PC-3 (cell line): Measurements from ENCODE around the gene ZNF441. TPM values are rescaled to one million over a fixed set of nuclear protein-coding genes. Genes with fewer than 3 reads are reported as not detected.

Experiments used
- ATAC-seq: fragments of 200-7000 bp; cut with Tn5 transposase; 2 replicates; pipeline ENCODE4 v1.9.1; 2020; ENCODE audit warnings: mild to moderate bottlenecking, moderate library complexity
- BruUV-seq: library from RNA; stranded (reverse); fragments of 400-500 nt; replicated peaks from 2 replicates; lab custom pipeline; 2021; lab: Mats Ljungman, UMichigan
- CTCF ChIA-PET: fragments of 300-600 bp; sonication (Branson Sonifier 250); formaldehyde crosslinking; loops from one replicate; lab custom pipeline; 2022; ENCODE audit warnings: antibody characterized with exemption; lab: Charles Lee
- POLR2A ChIA-PET: fragments of 300-600 bp; sonication (Branson Sonifier 250); formaldehyde crosslinking; loops from one replicate; lab custom pipeline; 2022; ENCODE audit warnings: antibody characterized with exemption; ENCODE audit not compliant: unreplicated experiment; lab: Charles Lee
- DNase-seq: peaks from one replicate; pipeline ENCODE4 v3.0.0-alpha.2; 2015
- H2AFZ ChIP-seq: fragments of 300-600 bp; sonication (generic); 2 replicates; pipeline ENCODE4 v1.6.0; 2016; ENCODE audit warnings: antibody characterized with exemption, low read length
- H3F3A ChIP-seq: fragments of 300-600 bp; sonication (generic); one replicate; pipeline ENCODE4 v1.6.0; 2017; ENCODE audit warnings: antibody characterized with exemption, low read length, control low read depth, mild to moderate bottlenecking; ENCODE audit not compliant: unreplicated experiment
- H3K27ac ChIP-seq: fragments of 300-600 bp; sonication (generic); 2 replicates; pipeline ENCODE4 v1.5.1; 2016; ENCODE audit warnings: mild to moderate bottlenecking, low read length
- H3K27me3 ChIP-seq: fragments of 300-600 bp; sonication (generic); 2 replicates; pipeline ENCODE4 v1.6.1; 2016; ENCODE audit warnings: low read length, mixed read lengths
- H3K36me3 ChIP-seq: fragments of 300-600 bp; sonication (generic); 2 replicates; pipeline ENCODE4 v1.6.1; 2016; ENCODE audit warnings: low read depth, mixed run types, low read length, mixed read lengths
- H3K4me1 ChIP-seq: fragments of 300-600 bp; sonication (generic); 2 replicates; pipeline ENCODE4 v1.5.1; 2016; ENCODE audit warnings: low read length; ENCODE audit not compliant: insufficient read depth
- H3K4me2 ChIP-seq: fragments of 300-600 bp; sonication (generic); 2 replicates; pipeline ENCODE4 v1.6.0; 2016; ENCODE audit warnings: low read length
- H3K4me3 ChIP-seq: fragments of 300-600 bp; sonication (generic); 2 replicates; pipeline ENCODE4 v1.5.1; 2016; ENCODE audit warnings: mild to moderate bottlenecking, low read length, mixed read lengths
- H3K79me2 ChIP-seq: fragments of 300-600 bp; sonication (generic); 2 replicates; pipeline ENCODE4 v1.6.1; 2017; ENCODE audit warnings: low read length, mixed read lengths
- H3K9ac ChIP-seq: fragments of 300-600 bp; sonication (generic); 2 replicates; pipeline ENCODE4 v1.6.0; 2016; ENCODE audit warnings: mild to moderate bottlenecking, low read length
- H3K9me2 ChIP-seq: fragments of 300-600 bp; sonication (generic); replicated peaks from 2 replicates; pipeline ENCODE4 v1.6.1; 2016; ENCODE audit warnings: mixed run types, low read length, mixed read lengths
- H3K9me3 ChIP-seq: fragments of 300-600 bp; sonication (generic); 2 replicates; pipeline ENCODE4 v1.6.1; 2016; ENCODE audit warnings: low read length, mixed read lengths
- H4K20me1 ChIP-seq: fragments of 300-600 bp; sonication (generic); 2 replicates; pipeline ENCODE4 v1.6.1; 2016; ENCODE audit warnings: low read length, mixed read lengths
- CTCF ChIP-seq: fragments of 300-600 bp; sonication (generic); conservative IDR thresholded peaks from 2 replicates; pipeline ENCODE4 v1.5.1; 2017; ENCODE audit warnings: antibody characterized with exemption, low read depth, mild to moderate bottlenecking, low read length
- EZH2 ChIP-seq: fragments of 300-600 bp; sonication (generic); IDR thresholded peaks from one replicate; pipeline ENCODE4 v1.6.1; 2017; ENCODE audit warnings: antibody characterized with exemption, mild to moderate bottlenecking, low read length; ENCODE audit not compliant: unreplicated experiment
- EZH2phosphoT487 ChIP-seq: fragments of 300-600 bp; sonication (generic); IDR thresholded peaks from 2 replicates; pipeline ENCODE4 v1.6.1; 2018; ENCODE audit warnings: mild to moderate bottlenecking, antibody characterized with exemption, low read length, borderline replicate concordance
- intact Hi-C: fragments of 100-400 bp; cut with micrococcal nuclease; formaldehyde crosslinking; loops from 2 replicates; pipeline ENCODE4 v1.9.0; 2023
- total RNA-seq: library from RNA; depleted of rRNA; stranded (reverse); fragments of >200 nt; gene quantifications from 2 replicates; pipeline ENCODE4 v1.2.3, GENCODE V29; 2014

ZNF441 gene
- total RNA-seq, 1 experiment from 2014 or later: 6.9 TPM

- H3K79me2 ChIP-seq: no peaks in the 10 kb centered on the region
- no peak overlapping the region for H2AFZ ChIP-seq
- intact Hi-C loops: no loop called here
- H3K36me3 ChIP-seq: peaks cover 87% of the 10 kb centered on the region
- no peak overlapping the region for H3K4me2 ChIP-seq
- H3F3A ChIP-seq: no peaks in the 10 kb centered on the region
- TF ChIP-seq CTCF: no peak
- TF ChIP-seq EZH2phosphoT487: no peak
- no peak for TF ChIP-seq EZH2
- no peaks in the 10 kb centered on the region for H3K27me3 ChIP-seq
- no peak overlapping the region for H3K27ac ChIP-seq
- ATAC-seq (no peak), DNase-seq (no peak)
- H3K4me3 ChIP-seq: peak overlapping the region; percentile 28; the same call in 1 of the 2 replicates
- H3K4me1 ChIP-seq: no peaks in the 10 kb centered on the region
- H4K20me1 ChIP-seq: no peaks in the 10 kb centered on the region
- no TSS peak for BruUV-seq
- no peak overlapping the region for H3K9ac ChIP-seq
- no peaks in the 10 kb centered on the region for H3K9me2 ChIP-seq
- CTCF ChIA-PET: no interaction called here
- POLR2A ChIA-PET: no interaction called here
- H3K9me3 ChIP-seq: peaks cover 74% of the 10 kb centered on the region
These were observed 13.7 kb downstream of the ZNF441 start for GRCh38 chr19:11780431-11781020.

- H3K4me3 ChIP-seq: peak overlapping the region; percentile 28; the same call in 1 of the 2 replicates
- no peaks in the 10 kb centered on the region for H4K20me1 ChIP-seq
- no peak overlapping the region for H3K9ac ChIP-seq
- no peak for DNase-seq
- H3K4me2 ChIP-seq: no peak overlapping the region
- H3K9me3 ChIP-seq: peaks cover 68% of the 10 kb centered on the region
- ChIA-PET CTCF (no interaction called here), POLR2A (no interaction called here)
- H3K27ac ChIP-seq: no peak overlapping the region
- TF ChIP-seq EZH2phosphoT487 (no peak), CTCF (no peak), EZH2 (no peak)
- peaks cover 78% of the 10 kb centered on the region for H3K36me3 ChIP-seq
- no TSS peak for BruUV-seq
- H2AFZ ChIP-seq: no peak overlapping the region
- no peaks in the 10 kb centered on the region for H3K79me2 ChIP-seq
- intact Hi-C loops: no loop called here
- H3K27me3 ChIP-seq: no peaks in the 10 kb centered on the region
- no peak for ATAC-seq
- H3K9me2 ChIP-seq: no peaks in the 10 kb centered on the region
- H3K4me1 ChIP-seq: no peaks in the 10 kb centered on the region
- H3F3A ChIP-seq: no peaks in the 10 kb centered on the region
These were observed 14.7 kb downstream of the ZNF441 start for GRCh38 chr19:11781295-11782057.

- BruUV-seq: no TSS peak
- no peaks in the 10 kb centered on the region for H3F3A ChIP-seq
- CTCF ChIA-PET: no interaction called here
These were observed 17.0 kb downstream of the ZNF441 start for GRCh38 chr19:11783767-11784166.

More at GRCh38 chr19:11783767-11784166, 17.0 kb downstream of the ZNF441 start:
- Histone ChIP-seq H3K27me3 (no peaks in the 10 kb centered on the region), H3K4me3 (no peak overlapping the region), H3K27ac (no peak overlapping the region), H4K20me1 (no peaks in the 10 kb centered on the region), H3K9ac (no peak overlapping the region), H3K4me2 (no peak overlapping the region), H3K9me3 (peaks cover 67% of the 10 kb centered on the region), H3K4me1 (no peaks in the 10 kb centered on the region), H3K79me2 (no peaks in the 10 kb centered on the region), H3K36me3 (peaks cover 56% of the 10 kb centered on the region), H2AFZ (no peak overlapping the region), H3K9me2 (no peaks in the 10 kb centered on the region)
- no peak for ATAC-seq
- intact Hi-C loops: no loop called here
- POLR2A ChIA-PET: no interaction called here
- no peak for DNase-seq
- TF ChIP-seq EZH2phosphoT487: no peak
- TF ChIP-seq EZH2: no peak
- TF ChIP-seq CTCF: no peak
